Measurements from ENCODE around the gene MRPL37.

DNA sequence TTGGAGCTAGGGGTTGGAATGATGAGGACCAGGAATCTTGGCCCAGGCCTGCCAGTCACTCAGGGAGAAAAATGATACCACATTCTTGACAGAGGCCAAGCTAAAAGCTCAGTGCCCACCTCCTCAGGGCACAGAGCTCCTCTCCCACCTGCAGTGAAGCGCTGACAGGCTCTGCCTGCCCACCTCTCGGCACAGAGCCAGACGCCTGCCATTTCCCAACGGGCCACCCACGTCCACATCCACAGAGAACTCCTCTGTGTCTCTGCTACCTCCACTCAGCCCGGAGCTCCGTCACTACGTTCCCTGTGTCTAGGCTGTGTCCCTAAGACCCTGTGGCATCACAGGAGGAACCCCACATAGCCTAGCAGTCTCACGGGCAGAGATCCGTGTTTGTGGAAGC is 60.8 kb downstream of the MRPL37 start:
- TF ChIP-seq, protein P1, sequence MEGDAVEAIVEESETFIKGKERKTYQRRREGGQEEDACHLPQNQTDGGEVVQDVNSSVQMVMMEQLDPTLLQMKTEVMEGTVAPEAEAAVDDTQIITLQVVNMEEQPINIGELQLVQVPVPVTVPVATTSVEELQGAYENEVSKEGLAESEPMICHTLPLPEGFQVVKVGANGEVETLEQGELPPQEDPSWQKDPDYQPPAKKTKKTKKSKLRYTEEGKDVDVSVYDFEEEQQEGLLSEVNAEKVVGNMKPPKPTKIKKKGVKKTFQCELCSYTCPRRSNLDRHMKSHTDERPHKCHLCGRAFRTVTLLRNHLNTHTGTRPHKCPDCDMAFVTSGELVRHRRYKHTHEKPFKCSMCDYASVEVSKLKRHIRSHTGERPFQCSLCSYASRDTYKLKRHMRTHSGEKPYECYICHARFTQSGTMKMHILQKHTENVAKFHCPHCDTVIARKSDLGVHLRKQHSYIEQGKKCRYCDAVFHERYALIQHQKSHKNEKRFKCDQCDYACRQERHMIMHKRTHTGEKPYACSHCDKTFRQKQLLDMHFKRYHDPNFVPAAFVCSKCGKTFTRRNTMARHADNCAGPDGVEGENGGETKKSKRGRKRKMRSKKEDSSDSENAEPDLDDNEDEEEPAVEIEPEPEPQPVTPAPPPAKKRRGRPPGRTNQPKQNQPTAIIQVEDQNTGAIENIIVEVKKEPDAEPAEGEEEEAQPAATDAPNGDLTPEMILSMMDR (IDR thresholded peaks at IDR 0.05), result no peak
- no peak for TF ChIP-seq POLR2A (IDR thresholded peaks at IDR 0.05)

Measured in right lobe of liver (tissue), 4 donors.